ENCODE results near the gene C11orf16. TPM values are rescaled to one million over a fixed set of nuclear protein-coding genes. Genes with fewer than 3 reads are reported as not detected.

The C11orf16 gene
- total and polyA plus RNA-seq, 2 of the 8 experiments (the other 6 are each of a cell fraction or from before 2014, with no cell fraction given) = 0.08 TPM; not detected in 1

GRCh38 chr11:8937159-8937558, 4.4 kb upstream of the C11orf16 start (continued):
- no peak for TF ChIP-seq CHD7 (IDR thresholded peaks at IDR 0.05; ENCODE audit: insufficient replicate concordance, low read length)
- TF ChIP-seq GTF2F1 (IDR thresholded peaks at IDR 0.05; ENCODE audit: borderline replicate concordance, low read depth, low read length) = no peak
- no peak for TF ChIP-seq BACH1 (IDR thresholded peaks at IDR 0.05; ENCODE audit: low read length)
- TF ChIP-seq SIN3A (conservative IDR thresholded peaks at IDR 0.05 in 1 of 2, IDR thresholded peaks at IDR 0.05 in 1 of 2; ENCODE audit: low read depth in 1 of 2, low read length in 2 of 2) = no peak
- no peak for TF ChIP-seq MAX (IDR thresholded peaks at IDR 0.05)
- no peak for TF ChIP-seq EGR1 (IDR thresholded peaks at IDR 0.05; ENCODE audit: borderline replicate concordance, low read depth, low read length)
- TF ChIP-seq POLR2A (IDR thresholded peaks at IDR 0.05; ENCODE audit: control extremely low read depth in 1 of 2, low read depth in 2 of 2, low read length in 2 of 2) = no peak
- no peak for TF ChIP-seq GABPA (IDR thresholded peaks at IDR 0.05; ENCODE audit: borderline replicate concordance, insufficient read depth, low read length)
- no peak for TF ChIP-seq TEAD4 (IDR thresholded peaks at IDR 0.05; ENCODE audit: low read depth, low read length)
- TF ChIP-seq RAD21 (IDR thresholded peaks at IDR 0.05 in 1 of 2, conservative IDR thresholded peaks at IDR 0.05 in 1 of 2; ENCODE audit: low read depth in 2 of 2, low read length in 2 of 2) = no peak
- TF ChIP-seq EZH2 (IDR thresholded peaks at IDR 0.05; ENCODE audit: low read depth, low read length, severe bottlenecking) = no peak
- TF ChIP-seq JUN (IDR thresholded peaks at IDR 0.05; ENCODE audit: low read depth, low read length) = no peak
